Measurements from ENCODE around the gene SYNGR3.

The SYNGR3 gene

DNA sequence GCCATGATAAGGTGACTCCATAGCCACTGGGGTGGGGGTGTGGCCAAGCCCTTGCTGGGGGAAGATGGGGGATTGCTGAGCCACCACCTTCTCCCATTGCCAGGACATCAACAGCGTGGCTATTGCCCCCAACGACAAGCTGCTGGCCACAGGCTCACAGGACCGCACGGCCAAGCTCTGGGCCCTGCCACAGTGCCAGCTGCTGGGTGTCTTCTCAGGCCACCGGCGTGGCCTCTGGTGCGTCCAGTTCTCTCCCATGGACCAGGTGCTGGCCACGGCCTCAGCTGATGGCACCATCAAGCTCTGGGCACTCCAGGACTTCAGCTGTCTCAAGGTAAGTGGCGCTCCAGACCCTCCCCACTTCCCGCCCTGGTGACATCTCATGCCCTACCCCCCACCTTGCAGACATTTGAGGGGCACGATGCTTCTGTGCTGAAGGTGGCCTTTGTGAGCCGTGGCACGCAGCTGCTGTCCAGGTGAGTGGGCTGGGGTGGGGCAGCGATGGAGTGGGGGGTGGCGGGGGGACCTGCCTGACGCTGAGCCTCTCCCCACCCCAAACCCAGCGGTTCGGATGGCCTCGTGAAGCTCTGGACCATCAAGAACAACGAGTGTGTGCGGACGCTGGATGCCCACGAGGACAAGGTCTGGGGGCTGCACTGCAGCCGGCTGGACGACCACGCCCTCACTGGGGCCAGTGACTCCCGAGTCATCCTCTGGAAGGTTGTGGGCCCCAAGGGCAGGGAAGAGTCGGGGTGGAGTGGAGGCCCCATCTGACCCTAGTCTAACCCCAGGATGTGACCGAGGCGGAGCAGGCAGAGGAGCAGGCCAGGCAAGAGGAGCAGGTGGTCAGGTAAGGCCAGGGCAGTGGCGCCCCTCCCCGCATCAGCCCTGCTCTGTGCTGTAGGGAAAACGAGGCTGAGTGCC is 12.6 kb upstream of the SYNGR3 start:
- no peak for DNase-seq (ENCODE audit: low read depth in 1 of 2, low spot score in 1 of 2)

DNA sequence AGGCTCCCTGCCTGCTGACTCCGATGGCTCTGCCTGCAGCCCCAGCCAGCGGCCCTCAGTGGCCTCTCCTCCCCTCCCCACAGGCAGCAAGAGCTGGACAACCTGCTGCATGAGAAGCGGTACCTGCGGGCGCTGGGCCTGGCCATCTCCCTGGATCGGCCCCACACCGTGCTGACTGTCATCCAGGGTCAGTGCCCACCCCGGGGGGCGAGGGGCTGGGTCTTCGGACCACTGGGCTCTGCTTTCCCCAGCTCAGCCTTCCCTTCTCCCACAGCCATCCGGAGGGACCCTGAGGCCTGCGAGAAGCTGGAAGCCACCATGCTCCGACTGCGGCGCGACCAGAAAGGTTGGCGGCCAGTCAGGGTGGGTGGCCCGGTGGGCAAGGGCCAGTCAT is 11.9 kb upstream of the SYNGR3 start:
- no peak for DNase-seq (ENCODE audit: low read depth in 1 of 2, low spot score in 1 of 2)

GRCh38 chr16:1978476-1979120 is 11.2 kb upstream of the SYNGR3 start:
- DNase-seq (ENCODE audit: low read depth in 1 of 2, low spot score in 1 of 2) = no peak

DNA sequence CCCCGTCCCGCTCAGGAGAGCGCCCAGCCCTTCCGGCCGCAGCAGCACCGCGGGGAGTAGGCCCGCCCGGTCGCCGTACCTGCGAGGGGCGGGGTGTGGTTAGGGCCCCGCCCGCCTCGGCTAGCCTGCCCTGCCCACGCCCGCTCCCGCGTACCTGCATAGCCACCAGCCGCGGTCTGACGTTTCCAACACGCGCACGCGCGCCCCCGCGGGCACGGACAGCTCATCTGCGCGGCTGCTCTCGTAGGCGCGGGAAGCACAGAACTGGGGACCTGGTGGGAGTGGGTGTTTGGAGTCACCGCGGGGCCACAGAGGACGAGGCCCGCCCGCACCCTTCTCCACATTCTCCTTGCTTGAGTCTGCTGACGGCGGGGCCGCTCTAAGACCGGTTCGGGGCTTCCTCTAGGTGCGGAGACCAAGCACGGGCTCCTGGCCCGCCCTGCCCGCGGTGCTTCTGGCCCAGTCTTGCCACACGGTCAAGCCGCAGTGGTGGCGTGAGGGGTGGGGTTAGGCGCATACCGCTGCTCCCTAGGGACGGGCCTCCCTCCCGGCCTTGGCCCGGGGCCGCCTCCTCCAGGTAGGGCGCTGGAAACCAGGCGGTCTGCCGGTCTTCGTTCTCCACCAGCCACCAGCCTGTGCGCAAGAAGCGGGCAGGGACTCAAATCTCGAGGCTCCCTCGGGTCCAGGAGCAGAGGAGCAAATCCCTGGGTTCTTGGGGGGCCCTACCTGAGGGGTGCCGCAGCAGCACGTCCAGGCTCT is 10.3 kb upstream of the SYNGR3 start:
- DNase-seq (ENCODE audit: low read depth in 1 of 2, low spot score in 1 of 2) = no peak

DNA sequence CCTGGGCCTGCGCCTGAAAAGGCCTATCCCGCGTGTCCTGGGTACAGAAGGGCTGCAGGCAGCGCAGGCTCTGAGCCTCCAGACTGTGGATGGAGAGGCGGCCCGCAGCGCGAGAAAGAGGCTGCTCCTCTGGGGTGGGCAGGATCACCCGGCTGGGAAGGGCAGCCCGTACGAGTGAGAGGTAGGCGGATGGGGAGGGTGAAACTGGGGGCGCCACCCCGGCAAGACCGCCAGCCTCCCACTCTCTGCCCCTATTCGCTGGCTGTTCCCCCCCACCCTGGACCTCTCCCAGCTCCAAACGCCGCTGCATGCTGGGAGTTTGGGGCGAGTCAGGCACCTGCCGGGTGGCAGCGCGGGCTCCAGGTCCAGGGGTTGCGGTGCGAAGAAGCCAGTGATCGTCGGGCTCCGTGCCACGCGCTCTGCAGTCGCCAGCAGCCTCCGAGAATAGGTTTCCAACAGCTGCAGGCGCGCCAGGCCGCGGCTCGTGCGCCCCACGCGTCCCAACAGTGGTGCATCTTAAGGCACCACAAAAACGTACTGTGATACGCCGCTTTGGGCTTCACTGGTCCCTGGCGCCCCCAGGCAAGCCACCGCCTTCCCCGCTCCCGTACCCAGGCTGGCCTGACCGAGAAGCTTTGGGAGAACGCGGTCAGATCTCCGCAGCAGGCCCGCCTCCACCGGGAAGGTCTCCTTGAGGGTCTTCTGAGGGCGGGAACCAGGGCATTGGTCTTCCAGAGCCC is 9.6 kb upstream of the SYNGR3 start:
- no peak for DNase-seq (ENCODE audit: low read depth in 1 of 2, low spot score in 1 of 2)

DNA sequence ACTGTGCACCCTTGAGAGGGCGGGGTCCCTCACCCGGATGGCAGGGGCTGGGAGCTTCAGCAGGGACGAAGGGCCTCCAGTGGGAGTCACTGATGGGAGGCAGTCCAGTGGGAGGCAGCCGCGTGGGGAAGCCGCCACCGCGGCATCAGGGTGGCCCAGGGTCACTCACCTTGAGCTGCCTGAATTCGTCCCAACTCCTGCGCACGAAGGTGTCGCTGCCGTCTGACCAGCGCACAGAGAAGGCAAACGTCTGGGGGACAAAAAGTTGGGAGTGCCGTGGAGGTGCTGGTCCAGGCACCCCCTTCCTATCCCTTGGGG is 9.0 kb upstream of the SYNGR3 start:
- no peak for DNase-seq (ENCODE audit: low read depth in 1 of 2, low spot score in 1 of 2)

GRCh38 chr16:1981398-1981836 is 8.4 kb upstream of the SYNGR3 start, which contains the start of gene NOXO1:
Gene NOXO1 (minus strand): TSS chr16:1981469. CDS start chr16:1981179, 290 bp downstream.
- DNase-seq (ENCODE audit: low read depth in 1 of 2, low spot score in 1 of 2) = no peak

- no peak for DNase-seq (ENCODE audit: low read depth in 1 of 2, low spot score in 1 of 2)
These were observed 7.7 kb upstream of the SYNGR3 start for GRCh38 chr16:1982013-1982433.

DNA sequence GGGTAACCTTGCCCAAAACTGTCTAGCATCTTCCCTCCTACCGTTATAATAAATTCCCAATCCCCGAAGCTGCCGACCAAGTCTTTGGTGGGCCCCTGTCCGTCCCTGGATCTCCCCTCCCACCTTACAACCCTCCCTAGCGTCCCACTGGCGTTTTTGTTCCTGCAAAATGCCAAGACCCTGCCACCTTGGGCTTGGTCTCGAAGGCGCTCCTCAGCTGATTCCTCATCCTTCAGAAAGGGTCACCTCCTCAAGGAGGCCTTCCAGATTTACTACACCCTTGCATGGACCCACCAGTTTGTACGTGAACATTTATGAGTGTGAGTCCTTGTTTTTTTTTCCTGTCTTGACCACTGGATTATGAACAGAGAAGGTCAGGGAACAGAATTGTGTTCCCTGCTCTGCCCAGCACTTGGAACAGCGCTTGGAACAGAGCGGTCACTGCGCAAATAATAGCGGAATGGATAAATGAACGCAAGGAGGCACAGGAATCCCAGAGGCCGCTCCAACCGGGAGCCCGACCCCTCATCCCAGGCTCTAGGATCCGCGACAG is 6.7 kb upstream of the SYNGR3 start:
- no peak for DNase-seq (ENCODE audit: low read depth in 1 of 2, low spot score in 1 of 2)

- peak in 1 of 2 donors; percentile 58 for DNase-seq (ENCODE audit: low read depth in 1 of 2, low spot score in 1 of 2)
These were observed 6.0 kb upstream of the SYNGR3 start, which contains the start of gene GFER for GRCh38 chr16:1983544-1984346. Gene GFER (plus strand): TSS chr16:1984193. CDS start chr16:1984219, 26 bp downstream.

DNA sequence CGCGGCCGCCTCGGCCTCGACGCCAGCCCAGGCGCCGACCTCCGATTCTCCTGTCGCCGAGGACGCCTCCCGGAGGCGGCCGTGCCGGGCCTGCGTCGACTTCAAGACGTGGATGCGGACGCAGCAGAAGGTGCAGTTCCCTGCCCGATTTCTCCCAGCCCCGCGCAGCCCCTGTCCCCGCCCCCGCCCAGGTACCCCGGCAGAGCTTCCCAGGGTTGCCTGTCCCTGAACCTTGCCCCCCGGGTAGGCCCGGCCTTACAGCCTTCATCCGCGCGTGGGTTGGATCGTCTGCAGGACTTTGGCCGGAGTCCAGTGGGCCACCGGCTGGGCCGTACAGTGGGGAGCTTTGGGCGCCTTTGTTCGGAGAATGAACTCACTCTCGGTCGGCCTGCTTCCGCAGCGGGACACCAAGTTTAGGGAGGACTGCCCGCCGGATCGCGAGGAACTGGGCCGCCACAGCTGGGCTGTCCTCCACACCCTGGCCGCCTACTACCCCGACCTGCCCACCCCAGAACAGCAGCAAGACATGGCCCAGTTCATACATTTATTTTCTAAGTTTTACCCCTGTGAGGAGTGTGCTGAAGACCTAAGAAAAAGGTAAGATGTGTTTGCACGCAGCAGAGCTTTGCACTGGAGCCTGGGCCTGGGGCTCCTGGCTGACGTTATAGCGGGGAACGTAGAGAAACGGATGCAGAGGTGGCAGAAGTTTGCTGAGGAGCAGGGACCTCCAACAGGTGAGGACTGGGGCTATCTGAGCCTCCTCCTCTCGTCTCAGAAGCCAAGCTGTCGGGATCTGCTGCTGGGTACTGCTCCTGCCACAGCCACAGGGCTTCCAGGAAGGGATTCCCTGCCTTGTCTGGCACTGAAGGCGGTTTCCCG is 5.2 kb upstream of the SYNGR3 start:
- no peak for DNase-seq (ENCODE audit: low read depth in 1 of 2, low spot score in 1 of 2)

DNA sequence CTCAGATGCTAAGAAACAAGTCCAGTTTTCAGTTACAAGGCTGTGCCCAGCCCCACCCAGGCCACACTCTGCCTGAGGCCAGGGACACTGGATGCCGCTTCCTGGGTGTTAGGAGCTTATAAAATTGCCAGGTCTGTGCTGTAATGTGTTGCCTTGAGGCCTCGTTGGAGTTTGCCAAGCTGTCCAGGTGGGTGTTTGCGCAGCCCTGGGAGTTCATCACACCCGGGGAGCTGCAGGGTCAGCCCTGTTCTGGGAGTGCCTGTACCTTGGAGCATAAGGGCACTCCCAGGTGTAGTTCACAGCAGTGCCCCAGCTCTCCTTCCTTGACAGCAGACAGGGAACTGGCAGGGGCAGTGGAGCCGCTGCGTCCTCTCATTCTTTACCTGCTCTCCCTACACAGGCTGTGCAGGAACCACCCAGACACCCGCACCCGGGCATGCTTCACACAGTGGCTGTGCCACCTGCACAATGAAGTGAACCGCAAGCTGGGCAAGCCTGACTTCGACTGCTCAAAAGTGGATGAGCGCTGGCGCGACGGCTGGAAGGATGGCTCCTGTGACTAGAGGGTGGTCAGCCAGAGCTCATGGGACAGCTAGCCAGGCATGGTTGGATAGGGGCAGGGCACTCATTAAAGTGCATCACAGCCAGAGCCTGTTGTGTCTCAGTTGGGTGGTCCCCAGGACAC is 4.2 kb upstream of the SYNGR3 start:
- no peak for DNase-seq (ENCODE audit: low read depth in 1 of 2, low spot score in 1 of 2)

- DNase-seq (ENCODE audit: low read depth in 1 of 2, low spot score in 1 of 2) = no peak
These were observed 2.6 kb upstream of the SYNGR3 start for GRCh38 chr16:1987198-1987597.

DNA sequence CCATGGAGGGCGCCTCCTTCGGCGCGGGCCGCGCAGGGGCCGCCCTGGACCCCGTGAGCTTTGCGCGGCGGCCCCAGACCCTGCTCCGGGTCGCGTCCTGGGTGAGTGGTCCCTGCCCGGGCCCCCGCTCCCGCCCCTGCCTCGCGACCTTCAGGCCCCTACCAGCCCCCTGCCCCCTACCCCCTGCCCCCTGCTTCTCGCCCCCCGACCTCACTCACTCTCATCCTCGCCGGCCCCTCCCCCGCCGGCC is 256 bp downstream of the SYNGR3 start:
- DNase-seq (ENCODE audit: low read depth in 1 of 2, low spot score in 1 of 2) = no peak

DNA sequence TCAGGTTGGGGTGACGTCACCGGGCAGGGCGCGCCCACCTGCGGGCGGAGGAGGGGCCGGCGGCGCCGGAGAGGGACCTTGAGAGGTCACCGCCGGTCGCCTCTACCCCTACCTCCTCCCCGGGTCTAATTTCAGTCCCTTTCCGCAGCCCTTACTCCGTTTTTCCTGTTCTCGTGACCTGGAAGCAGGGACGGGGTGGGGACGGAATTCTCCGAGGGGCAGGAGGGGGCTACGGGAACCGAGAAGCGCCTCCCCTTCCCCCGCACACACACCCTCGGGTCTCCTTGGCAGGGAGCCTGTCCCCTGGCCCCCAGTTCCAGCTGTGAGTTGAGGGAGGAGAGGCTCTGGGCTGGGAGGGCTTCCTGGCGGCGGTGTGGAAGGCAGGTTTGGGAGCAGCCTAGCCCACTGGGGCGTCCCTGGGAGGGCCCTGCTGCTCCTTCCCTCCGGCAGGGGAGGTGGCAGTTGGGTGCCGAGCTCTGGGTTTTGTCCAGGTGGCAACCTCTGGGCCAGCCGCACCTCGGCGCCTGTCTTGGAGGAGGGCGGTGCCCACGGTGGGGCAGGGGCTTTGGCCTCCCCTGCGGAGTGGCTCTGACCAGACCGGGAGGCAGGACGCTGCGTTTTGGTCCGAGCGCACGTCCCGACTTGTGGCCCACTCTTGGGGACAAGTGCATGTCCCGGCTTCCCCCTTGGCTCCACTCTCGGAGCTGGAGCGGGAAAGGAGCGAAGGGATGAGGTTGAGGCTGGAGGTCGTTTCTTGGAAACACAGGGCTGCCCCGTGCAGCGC is 773 bp downstream of the SYNGR3 start:
- DNase-seq (ENCODE audit: low read depth in 1 of 2, low spot score in 1 of 2) = no peak

DNA sequence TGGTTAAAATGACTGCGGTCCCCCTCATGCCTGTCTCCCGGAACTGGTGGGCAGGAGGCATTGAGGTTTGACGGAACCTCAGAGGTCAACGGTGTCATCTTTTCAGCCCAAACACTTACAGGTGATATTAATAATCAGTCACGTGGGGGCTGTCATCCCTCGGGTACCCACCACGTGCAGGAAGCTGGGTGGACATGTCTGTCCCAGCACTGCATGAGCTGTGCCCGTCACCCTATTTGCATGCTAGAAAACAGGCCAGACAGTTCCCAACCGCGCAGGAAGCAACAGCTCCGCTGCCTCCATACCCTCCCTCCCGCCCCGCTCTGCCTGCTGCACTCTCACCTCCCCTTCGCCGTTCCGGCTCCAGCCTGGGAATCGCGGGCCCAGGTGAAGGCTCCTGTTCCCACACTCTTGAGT is 1.4 kb downstream of the SYNGR3 start:
- DNase-seq (ENCODE audit: low read depth in 1 of 2, low spot score in 1 of 2) = no peak

DNA sequence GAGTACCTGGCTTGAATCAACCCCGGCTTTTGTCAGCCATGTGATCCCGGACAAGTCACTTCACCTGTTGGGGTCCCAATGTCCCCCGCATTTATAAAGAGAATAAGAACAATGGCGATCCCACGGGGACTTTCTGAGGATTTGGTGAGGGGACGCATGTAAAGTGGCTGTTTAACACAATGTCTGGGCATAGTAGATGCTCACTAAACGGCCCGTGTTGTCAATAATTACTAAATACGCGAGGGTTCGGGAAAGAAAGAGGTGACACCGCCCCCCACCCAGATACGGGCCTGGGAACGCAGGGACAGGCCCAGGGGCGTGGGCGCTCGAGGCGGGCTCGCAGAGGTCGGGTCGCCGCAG is 1.8 kb downstream of the SYNGR3 start:
- DNase-seq (ENCODE audit: low read depth in 1 of 2, low spot score in 1 of 2) = no peak
